ENCODE measurements around the gene CERT1. TPM values are rescaled to one million over a fixed set of nuclear protein-coding genes. Genes with fewer than 3 reads are reported as not detected.

Gene CERT1
- total RNA-seq, 1 experiment from 2014 or later, result 50.2 TPM

- Histone ChIP-seq H4K5ac (ENCODE audit: insufficient read length, low read depth, low read length) (no peak overlapping the region), H2BK20ac (ENCODE audit: low read depth, low read length, poor library complexity, severe bottlenecking) (no peak overlapping the region), H2AK5ac (ENCODE audit: insufficient read length, low read length) (no peak overlapping the region), H2BK12ac (ENCODE audit: insufficient read length, low read depth, low read length) (no peak overlapping the region), H3K4ac (ENCODE audit: low read depth, low read length) (no peak overlapping the region), H3K79me2 (ENCODE audit: insufficient read depth, low read length) (no peaks in the 10 kb centered on the region), H3K23ac (ENCODE audit: insufficient read length, low read depth, low read length) (no peak overlapping the region), H2AFZ (ENCODE audit: low read length) (no peak overlapping the region), H3K23me2 (ENCODE audit: insufficient read length, low read depth, low read length, poor library complexity, severe bottlenecking) (no peaks in the 10 kb centered on the region), H4K20me1 (ENCODE audit: control insufficient read depth, insufficient read depth, insufficient read length) (no peaks in the 10 kb centered on the region), H4K8ac (replicated peaks; ENCODE audit: insufficient read length, low read depth, low read length) (no peak overlapping the region), H3K79me1 (ENCODE audit: insufficient read depth, low read depth, low read length, poor library complexity, severe bottlenecking) (no peaks in the 10 kb centered on the region), H3K9me3 (ENCODE audit: control insufficient read depth, low read depth, low read length) (no peaks in the 10 kb centered on the region), H3K14ac (ENCODE audit: insufficient read depth, low read length) (no peak overlapping the region), H2BK5ac (ENCODE audit: insufficient read length, low read length) (no peak overlapping the region), H3K27me3 (ENCODE audit: insufficient read depth, low read length) (no peaks in the 10 kb centered on the region), H3K56ac (ENCODE audit: insufficient read length, low read depth, low read length) (no peak overlapping the region), H3T11ph (ENCODE audit: low read length) (no peak overlapping the region), H2BK120ac (ENCODE audit: low read depth, low read length, poor library complexity, severe bottlenecking) (no peak overlapping the region), H2BK15ac (ENCODE audit: low read depth, low read length) (no peak overlapping the region), H4K91ac (ENCODE audit: insufficient read length, low read depth, low read length) (no peak overlapping the region), H3K4me2 (ENCODE audit: insufficient read depth, insufficient read length, low read length) (no peak overlapping the region), H3K27ac (ENCODE audit: insufficient read length, low read depth, low read length) (no peak overlapping the region), H3K18ac (ENCODE audit: insufficient read length, low read depth, low read length) (no peak overlapping the region), H3K4me1 (ENCODE audit: insufficient read depth, low read length) (no peaks in the 10 kb centered on the region), H3K9ac (ENCODE audit: extremely low read depth, insufficient read length, low read length) (no peak overlapping the region)
- Mint-ChIP-seq H3K4me3 (no peak overlapping the region), H3K27me3 (ENCODE audit: low read depth) (no peaks in the 10 kb centered on the region; the same call in 1 of the 2 replicates), H3K9me3 (no peaks in the 10 kb centered on the region), H3K4me1 (peaks cover 27 to 31% of the 10 kb centered on the region in 2 experiments), H3K27ac (peak overlapping the region in 1 of 3 experiments; percentile 43; a peak in 2 of 7 replicates), H3K36me3 (ENCODE audit: insufficient read depth in 1 of 3, low read depth in 3 of 3) (peaks cover under 1 to 19% (median 10%) of the 10 kb centered on the region in 3 experiments; a peak in 5 of 7 replicates)
- no peak for TF ChIP-seq CTCF (conservative IDR thresholded peaks at IDR 0.05)
- DNase-seq, result no peak
- no CpG with 5 or more reads among the region's 1 CpG for WGBS (ENCODE audit: extremely low coverage, insufficient read length, low lambda C conversion rate)
Observed at GRCh38 chr5:75365740-75366139, 145.7 kb downstream of the CERT1 start.

Measured in H9 (cell line).